B cell (primary cell): ENCODE measurements around the gene ECHDC1.

Experiments
- EZH2 ChIP-seq: IDR thresholded peaks from 2 replicates; pipeline ENCODE4 v1.6.1; 2012; ENCODE audit warnings: borderline replicate concordance, low read depth, mild to moderate bottlenecking, moderate library complexity, low read length; ENCODE audit not compliant: insufficient read depth, poor library complexity, severe bottlenecking
- TF ChIP-seq, protein P1 (sequence below): fragments of 200-600 bp; IDR thresholded peaks from one replicate; pipeline ENCODE4 v1.8.0; 2022; ENCODE audit warnings: antibody characterized with exemption, mild to moderate bottlenecking

GRCh38 chr6:127347178-127347577 is 3.8 kb upstream of the ECHDC1 start:
- TF ChIP-seq, protein P1, sequence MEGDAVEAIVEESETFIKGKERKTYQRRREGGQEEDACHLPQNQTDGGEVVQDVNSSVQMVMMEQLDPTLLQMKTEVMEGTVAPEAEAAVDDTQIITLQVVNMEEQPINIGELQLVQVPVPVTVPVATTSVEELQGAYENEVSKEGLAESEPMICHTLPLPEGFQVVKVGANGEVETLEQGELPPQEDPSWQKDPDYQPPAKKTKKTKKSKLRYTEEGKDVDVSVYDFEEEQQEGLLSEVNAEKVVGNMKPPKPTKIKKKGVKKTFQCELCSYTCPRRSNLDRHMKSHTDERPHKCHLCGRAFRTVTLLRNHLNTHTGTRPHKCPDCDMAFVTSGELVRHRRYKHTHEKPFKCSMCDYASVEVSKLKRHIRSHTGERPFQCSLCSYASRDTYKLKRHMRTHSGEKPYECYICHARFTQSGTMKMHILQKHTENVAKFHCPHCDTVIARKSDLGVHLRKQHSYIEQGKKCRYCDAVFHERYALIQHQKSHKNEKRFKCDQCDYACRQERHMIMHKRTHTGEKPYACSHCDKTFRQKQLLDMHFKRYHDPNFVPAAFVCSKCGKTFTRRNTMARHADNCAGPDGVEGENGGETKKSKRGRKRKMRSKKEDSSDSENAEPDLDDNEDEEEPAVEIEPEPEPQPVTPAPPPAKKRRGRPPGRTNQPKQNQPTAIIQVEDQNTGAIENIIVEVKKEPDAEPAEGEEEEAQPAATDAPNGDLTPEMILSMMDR: no peak
- no peak for TF ChIP-seq EZH2
